ENCODE data around the gene TTC13. TPM values are rescaled to one million over a fixed set of nuclear protein-coding genes. Genes with fewer than 3 reads are reported as not detected.

Gene TTC13
- total RNA-seq, 2 experiments from 2014 or later, result 13.4 to 15.5 TPM

DNA sequence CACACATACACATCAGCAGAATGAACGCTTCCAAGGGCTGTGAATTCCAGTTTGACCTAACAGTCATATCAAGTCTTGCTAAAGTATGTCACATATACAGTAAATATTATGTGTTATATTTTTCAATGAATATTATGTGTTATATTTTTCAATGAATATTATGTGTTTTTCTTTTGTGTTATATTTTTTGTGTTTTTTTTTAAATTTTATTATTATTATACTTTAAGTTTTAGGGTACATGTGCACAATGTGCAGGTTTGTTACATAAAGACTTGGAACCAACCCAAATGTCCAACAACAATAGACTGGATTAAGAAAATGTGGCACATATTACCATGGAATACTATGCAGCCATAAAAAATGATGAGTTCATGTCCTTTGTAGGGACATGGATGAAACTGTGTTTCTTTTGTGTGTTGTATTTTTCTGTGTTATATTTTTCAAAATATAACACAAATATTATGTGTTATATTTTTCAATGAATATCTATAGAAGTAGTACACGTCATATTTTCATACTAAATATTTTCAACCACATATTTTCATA is 35.5 kb downstream of the TTC13 start:
- peaks cover 16% of the 10 kb centered on the region for H3K36me3 Mint-ChIP-seq (ENCODE audit: low read depth)
- intact Hi-C loops (cut with micrococcal nuclease), result no loop called here
- no peaks in the 10 kb centered on the region for H3K27me3 Mint-ChIP-seq
- H3K27ac Mint-ChIP-seq, result no peak overlapping the region
- H3K9me3 Mint-ChIP-seq, result no peaks in the 10 kb centered on the region
- POLR2A ChIA-PET, result no interaction called here
- H3K4me1 Mint-ChIP-seq (ENCODE audit: low read depth), result peaks cover 5% of the 10 kb centered on the region
- no peak overlapping the region for H3K4me3 Mint-ChIP-seq
- ATAC-seq (no peak), DNase-seq (no peak)
- TF ChIP-seq, protein P1, sequence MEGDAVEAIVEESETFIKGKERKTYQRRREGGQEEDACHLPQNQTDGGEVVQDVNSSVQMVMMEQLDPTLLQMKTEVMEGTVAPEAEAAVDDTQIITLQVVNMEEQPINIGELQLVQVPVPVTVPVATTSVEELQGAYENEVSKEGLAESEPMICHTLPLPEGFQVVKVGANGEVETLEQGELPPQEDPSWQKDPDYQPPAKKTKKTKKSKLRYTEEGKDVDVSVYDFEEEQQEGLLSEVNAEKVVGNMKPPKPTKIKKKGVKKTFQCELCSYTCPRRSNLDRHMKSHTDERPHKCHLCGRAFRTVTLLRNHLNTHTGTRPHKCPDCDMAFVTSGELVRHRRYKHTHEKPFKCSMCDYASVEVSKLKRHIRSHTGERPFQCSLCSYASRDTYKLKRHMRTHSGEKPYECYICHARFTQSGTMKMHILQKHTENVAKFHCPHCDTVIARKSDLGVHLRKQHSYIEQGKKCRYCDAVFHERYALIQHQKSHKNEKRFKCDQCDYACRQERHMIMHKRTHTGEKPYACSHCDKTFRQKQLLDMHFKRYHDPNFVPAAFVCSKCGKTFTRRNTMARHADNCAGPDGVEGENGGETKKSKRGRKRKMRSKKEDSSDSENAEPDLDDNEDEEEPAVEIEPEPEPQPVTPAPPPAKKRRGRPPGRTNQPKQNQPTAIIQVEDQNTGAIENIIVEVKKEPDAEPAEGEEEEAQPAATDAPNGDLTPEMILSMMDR (IDR thresholded peaks at IDR 0.05), result no peak
- CTCF ChIA-PET, result no interaction called here

DNA sequence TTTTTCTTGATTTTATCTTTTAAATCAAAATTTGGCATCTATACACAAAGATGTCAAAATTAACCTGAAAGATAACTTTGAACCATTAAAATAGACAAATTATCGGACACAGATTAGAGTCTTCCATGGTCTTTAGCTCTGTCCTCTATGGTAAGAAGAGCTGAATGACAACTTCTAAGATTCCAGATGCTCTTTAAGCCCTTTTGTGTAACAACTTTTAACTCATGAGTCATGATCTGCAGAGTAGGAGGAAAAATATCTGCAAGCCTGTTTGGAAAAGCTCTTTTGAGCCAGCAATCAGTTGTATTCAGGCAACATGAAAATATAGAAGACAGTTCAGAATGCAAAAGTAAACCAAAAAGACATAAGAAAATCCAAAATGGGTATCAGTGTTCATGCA is 37.8 kb downstream of the TTC13 start:
- ATAC-seq (no peak), DNase-seq (no peak)
- Mint-ChIP-seq H3K27me3 (no peaks in the 10 kb centered on the region), H3K27ac (no peak overlapping the region), H3K4me3 (no peak overlapping the region), H3K9me3 (no peaks in the 10 kb centered on the region), H3K4me1 (ENCODE audit: low read depth) (peaks cover 11% of the 10 kb centered on the region), H3K36me3 (ENCODE audit: low read depth) (peaks cover 16% of the 10 kb centered on the region)
- POLR2A ChIA-PET, result interaction anchor here (0.5 kb wide), 1 partner anchor 163 kb away, joined by 4 read pairs; no protein-coding TSS in a partner anchor
- TF ChIP-seq, protein P1 (IDR thresholded peaks at IDR 0.05), result no peak
- CTCF ChIA-PET, result no interaction called here
- intact Hi-C loops (cut with micrococcal nuclease), result no loop called here

DNA sequence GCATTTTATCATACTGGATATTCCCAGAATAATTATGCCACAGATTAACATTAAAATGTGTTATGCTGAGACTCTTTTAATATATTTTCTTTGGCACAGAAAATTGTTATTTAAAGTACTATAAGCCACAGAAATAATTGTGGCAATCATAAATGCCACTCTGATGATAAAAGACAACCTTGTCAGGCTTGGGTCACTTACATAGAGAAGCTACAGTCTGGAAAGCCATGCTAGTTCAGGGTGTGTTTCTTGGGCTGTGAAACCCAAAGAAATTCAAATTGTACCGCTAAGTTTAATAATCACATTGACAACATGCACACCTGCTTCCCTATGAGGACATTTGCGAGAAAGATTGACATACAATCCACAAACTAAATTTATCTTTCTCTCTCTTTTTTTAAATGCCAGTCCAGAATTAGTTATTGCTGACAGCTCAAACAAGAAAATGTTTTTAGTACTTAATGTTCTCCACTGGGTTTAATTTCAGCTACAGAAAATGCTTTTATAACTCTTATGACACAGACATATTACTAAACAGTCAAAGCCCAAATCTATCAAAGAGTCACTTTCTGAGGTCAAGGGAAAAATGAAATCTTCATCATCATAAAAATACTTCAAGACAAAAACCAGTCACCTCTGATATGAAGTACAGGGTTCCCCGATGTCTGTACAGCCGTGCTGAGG is 38.7 kb downstream of the TTC13 start:
- H3K27ac Mint-ChIP-seq, result peak overlapping the region; percentile 20
- no peaks in the 10 kb centered on the region for H3K9me3 Mint-ChIP-seq
- no peaks in the 10 kb centered on the region for H3K27me3 Mint-ChIP-seq
- TF ChIP-seq, protein P1 (IDR thresholded peaks at IDR 0.05), result no peak
- peaks cover 11% of the 10 kb centered on the region for H3K4me1 Mint-ChIP-seq (ENCODE audit: low read depth)
- H3K4me3 Mint-ChIP-seq, result no peak overlapping the region
- POLR2A ChIA-PET, result interaction anchor here (0.5 kb wide), 1 partner anchor 162 kb away, joined by 4 read pairs; no protein-coding TSS in a partner anchor
- no peak for ATAC-seq
- intact Hi-C loops (cut with micrococcal nuclease), result no loop called here
- DNase-seq, result no peak
- CTCF ChIA-PET, result no interaction called here
- peaks cover 11% of the 10 kb centered on the region for H3K36me3 Mint-ChIP-seq (ENCODE audit: low read depth)

DNA sequence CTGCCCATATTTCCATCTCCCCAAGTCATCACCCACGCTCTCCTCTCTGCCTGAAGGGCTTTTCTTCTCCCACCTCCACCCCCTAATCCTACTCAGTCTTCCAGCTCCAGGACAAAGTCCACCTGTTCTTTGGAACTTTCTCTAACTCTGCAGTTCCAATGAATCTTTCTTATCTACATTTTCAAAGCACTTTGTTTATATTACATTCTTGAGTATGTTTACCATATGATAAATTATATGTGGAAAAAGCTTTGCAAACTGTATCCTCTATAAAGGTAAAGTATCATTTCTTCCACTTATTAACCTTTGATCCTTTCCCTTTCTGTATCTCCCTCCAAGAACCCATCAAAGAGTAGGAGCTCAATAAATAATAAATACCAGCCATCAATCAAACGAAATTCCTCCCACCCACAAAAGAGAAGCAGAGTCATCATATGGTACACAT is 39.7 kb downstream of the TTC13 start:
- TF ChIP-seq, protein P1 (IDR thresholded peaks at IDR 0.05), result no peak
- ChIA-PET CTCF (interaction anchor here (0.9 to 2.3 kb wide), 3 partner anchors 13 to 41 kb away, joined by 3 to 6 read pairs (median 4); no protein-coding TSS in a partner anchor), POLR2A (no interaction called here)
- ATAC-seq, result no peak
- Mint-ChIP-seq H3K9me3 (no peaks in the 10 kb centered on the region), H3K27me3 (no peaks in the 10 kb centered on the region), H3K4me1 (ENCODE audit: low read depth) (peaks cover 11% of the 10 kb centered on the region), H3K27ac (no peak overlapping the region), H3K4me3 (no peak overlapping the region), H3K36me3 (ENCODE audit: low read depth) (peaks cover 7% of the 10 kb centered on the region)
- intact Hi-C loops (cut with micrococcal nuclease), result no loop called here
- no peak for DNase-seq

DNA sequence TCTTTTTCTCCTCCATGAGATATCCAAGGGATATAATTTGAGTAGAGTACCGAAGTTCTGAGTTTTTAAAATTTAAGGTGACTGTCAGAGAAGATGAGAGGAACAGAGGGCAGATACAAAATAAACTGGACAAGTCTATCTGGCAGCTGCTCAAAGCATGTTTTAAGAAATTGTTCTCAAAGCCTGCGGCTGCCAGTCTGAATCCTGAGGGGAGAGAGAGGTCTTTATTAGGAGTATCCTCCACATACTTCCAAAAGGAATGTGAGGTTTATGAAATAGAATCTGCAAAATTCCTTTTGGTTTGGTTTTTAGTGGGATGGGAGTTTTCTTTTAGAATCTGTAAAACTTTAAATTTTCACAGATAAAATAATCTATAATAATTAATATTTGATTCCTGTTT is 41.3 kb downstream of the TTC13 start:
- Mint-ChIP-seq H3K27ac (peak overlapping the region; percentile 21), H3K27me3 (no peaks in the 10 kb centered on the region), H3K9me3 (no peaks in the 10 kb centered on the region), H3K4me3 (no peak overlapping the region), H3K36me3 (ENCODE audit: low read depth) (peaks cover 3% of the 10 kb centered on the region), H3K4me1 (ENCODE audit: low read depth) (peaks cover 9% of the 10 kb centered on the region)
- TF ChIP-seq, protein P1 (IDR thresholded peaks at IDR 0.05), result no peak
- ChIA-PET POLR2A (no interaction called here), CTCF (interaction anchor here (2.3 kb wide), 1 partner anchor 14 kb away, joined by 6 read pairs; no protein-coding TSS in a partner anchor)
- intact Hi-C loops (cut with micrococcal nuclease), result no loop called here
- ATAC-seq (no peak), DNase-seq (no peak)
